ENCODE results near the gene HYI. TPM values are rescaled to one million over a fixed set of nuclear protein-coding genes. Genes with fewer than 3 reads are reported as not detected.

Gene HYI
- total and polyA plus RNA-seq, 2 of the 8 experiments (the other 6 are each of a cell fraction or from before 2014, with no cell fraction given), result 14.4 to 17.7 TPM

- TF ChIP-seq RNF2 (IDR thresholded peaks at IDR 0.05; ENCODE audit: borderline replicate concordance, low read depth, low read length, missing control alignments, poor library complexity, severe bottlenecking), result no peak
Observed at GRCh38 chr1:43437031-43437973, 16.4 kb downstream of the HYI start (continued).
